Measurements from ENCODE around the gene SH3RF3. TPM values are rescaled to one million over a fixed set of nuclear protein-coding genes. Genes with fewer than 3 reads are reported as not detected.

Gene SH3RF3
- total RNA-seq, 1 donor from 2014 or later = 7.3 TPM

- Histone ChIP-seq H2AFZ (ENCODE audit: low read depth, low read length) (peak overlapping the region; percentile 88), H3K9ac (ENCODE audit: low read length) (peak overlapping the region; percentile 78)
- no peak for FAIRE-seq
Observed at GRCh38 chr2:109128048-109128615, 873 bp upstream of the SH3RF3 start.

GRCh38 chr2:109129356-109129920 is 433 bp downstream of the SH3RF3 start:
- peak; percentile 21 for DNase-seq (ENCODE audit: low read depth)
- H3K27me3 Mint-ChIP-seq (ENCODE audit: low read depth, unreplicated experiment) = peaks cover 23% of the 10 kb centered on the region
- Histone ChIP-seq H3K9ac (ENCODE audit: low read length) (peak overlapping the region; percentile 78), H3K36me3 (ENCODE audit: insufficient read depth, low read length) (no peaks in the 10 kb centered on the region), H3K9me3 (ENCODE audit: insufficient read depth, low read depth, low read length) (no peaks in the 10 kb centered on the region), H4K20me1 (ENCODE audit: insufficient read depth, low read length) (peaks cover 38% of the 10 kb centered on the region), H3K4me1 (ENCODE audit: insufficient read depth, low read length) (peaks cover 25% of the 10 kb centered on the region), H3K4me2 (ENCODE audit: low read length) (peak overlapping the region; percentile 94), H2AFZ (ENCODE audit: low read depth, low read length) (peak overlapping the region; percentile 88), H3K79me2 (ENCODE audit: insufficient read depth, low read length) (peaks cover 48% of the 10 kb centered on the region), H3K4me3 (ENCODE audit: insufficient read depth, low read depth, low read length) (peak overlapping the region; percentile 64), H3K27me3 (ENCODE audit: insufficient read depth, low read length) (no peaks in the 10 kb centered on the region), H3K27ac (ENCODE audit: low read depth, low read length) (no peak overlapping the region)
- no peaks in the 10 kb centered on the region for H3K9me3 Mint-ChIP-seq (ENCODE audit: unreplicated experiment)
- no peak overlapping the region for H3K27ac Mint-ChIP-seq (ENCODE audit: unreplicated experiment)
- peak overlapping the region; percentile 77 for H3K4me3 Mint-ChIP-seq (ENCODE audit: unreplicated experiment)
- peaks cover 33% of the 10 kb centered on the region for H3K4me1 Mint-ChIP-seq (ENCODE audit: low read depth, unreplicated experiment)
- no peak for FAIRE-seq
- no peaks in the 10 kb centered on the region for H3K36me3 Mint-ChIP-seq (ENCODE audit: low read depth, unreplicated experiment)
- TF ChIP-seq CTCF (IDR thresholded peaks at IDR 0.05; ENCODE audit: insufficient read depth, low read depth, low read length) (no peak), EZH2 (IDR thresholded peaks at IDR 0.05; ENCODE audit: insufficient read depth, low read length) (no peak)

More at GRCh38 chr2:109128048-109128615, 873 bp upstream of the SH3RF3 start:
- Histone ChIP-seq H3K36me3 (ENCODE audit: insufficient read depth, low read length) (no peaks in the 10 kb centered on the region), H3K9me3 (ENCODE audit: insufficient read depth, low read depth, low read length) (no peaks in the 10 kb centered on the region), H3K27me3 (ENCODE audit: insufficient read depth, low read length) (peaks cover 3% of the 10 kb centered on the region), H3K4me3 (ENCODE audit: insufficient read depth, low read depth, low read length) (peak overlapping the region; percentile 64), H3K79me2 (ENCODE audit: insufficient read depth, low read length) (peaks cover 36% of the 10 kb centered on the region), H3K27ac (ENCODE audit: low read depth, low read length) (peak overlapping the region; percentile 66), H4K20me1 (ENCODE audit: insufficient read depth, low read length) (peaks cover 28% of the 10 kb centered on the region), H3K4me2 (ENCODE audit: low read length) (peak overlapping the region; percentile 94), H3K4me1 (ENCODE audit: insufficient read depth, low read length) (peaks cover 25% of the 10 kb centered on the region)
- Mint-ChIP-seq H3K27me3 (ENCODE audit: low read depth, unreplicated experiment) (peaks cover 14% of the 10 kb centered on the region), H3K4me3 (ENCODE audit: unreplicated experiment) (peak overlapping the region; percentile 86), H3K36me3 (ENCODE audit: low read depth, unreplicated experiment) (no peaks in the 10 kb centered on the region), H3K27ac (ENCODE audit: unreplicated experiment) (no peak overlapping the region), H3K9me3 (ENCODE audit: unreplicated experiment) (no peaks in the 10 kb centered on the region), H3K4me1 (ENCODE audit: low read depth, unreplicated experiment) (peaks cover 33% of the 10 kb centered on the region)
- DNase-seq (ENCODE audit: low read depth) = peak; percentile 77
- TF ChIP-seq CTCF (IDR thresholded peaks at IDR 0.05; ENCODE audit: insufficient read depth, low read depth, low read length) (peak; percentile 71), EZH2 (IDR thresholded peaks at IDR 0.05; ENCODE audit: insufficient read depth, low read length) (no peak)
